Liver (tissue), 9 donors: Measurements from ENCODE around the gene SLC66A2. TPM values are rescaled to one million over a fixed set of nuclear protein-coding genes. Genes with fewer than 3 reads are reported as not detected.

Experiments used
- DNase-seq: peaks from one replicate; pipeline ENCODE4 v3.0.0-alpha.2; 2017; ENCODE audit warnings: low spot score
- H3K27ac ChIP-seq, 2 donors: one replicate each; pipeline ENCODE4 v1.7.0; 2013; ENCODE audit warnings: inconsistent platforms in 2 of 2, low read length in 2 of 2, control low read depth in 1 of 2, low read depth in 1 of 2, mild to moderate bottlenecking in 1 of 2
- H3K27me3 ChIP-seq, 4 donors: one replicate each; pipeline versions ENCODE4 v1.6.1 to v1.7.0; 2013; ENCODE audit warnings: low read length in 3 of 4, inconsistent platforms in 1 of 4, mild to moderate bottlenecking in 1 of 4, moderate library complexity in 1 of 4; ENCODE audit not compliant: control insufficient read depth in 4 of 4, insufficient read depth in 4 of 4
- H3K36me3 ChIP-seq, 4 donors: one replicate each; pipeline versions ENCODE4 v1.6.1 to v1.7.0; 2013; ENCODE audit warnings: low read length in 3 of 4, mild to moderate bottlenecking in 3 of 4, low read depth in 1 of 4, moderate library complexity in 1 of 4; ENCODE audit not compliant: control insufficient read depth in 4 of 4, insufficient read depth in 3 of 4
- H3K4me1 ChIP-seq, 4 donors: one replicate each; pipeline versions ENCODE4 v1.6.1 to v1.7.0; 2013; ENCODE audit warnings: low read length in 3 of 4, mild to moderate bottlenecking in 3 of 4, moderate library complexity in 1 of 4; ENCODE audit not compliant: control insufficient read depth in 4 of 4, insufficient read depth in 4 of 4
- H3K4me3 ChIP-seq, 3 donors: one replicate each; pipeline versions ENCODE4 v1.6.1 to v1.7.0; 2013; ENCODE audit warnings: low read length in 3 of 3, control low read depth in 1 of 3, low read depth in 1 of 3, mild to moderate bottlenecking in 1 of 3
- H3K9ac ChIP-seq, 2 donors: one replicate each; pipeline ENCODE4 v1.7.0; 2013; ENCODE audit warnings: low read length in 2 of 2, mild to moderate bottlenecking in 2 of 2, moderate library complexity in 2 of 2, control low read depth in 1 of 2, low read depth in 1 of 2
- H3K9me3 ChIP-seq, 4 donors: one replicate each; pipeline versions ENCODE4 v1.6.1 to v1.7.0; 2013; ENCODE audit warnings: low read length in 3 of 4; ENCODE audit not compliant: control insufficient read depth in 4 of 4
- ATF3 ChIP-seq: IDR thresholded peaks from 2 replicates; pipeline ENCODE4 v1.6.1; 2016; ENCODE audit warnings: antibody characterized with exemption
- EGR1 ChIP-seq, 2 donors: IDR thresholded peaks; 2 replicates each; pipeline ENCODE4 v1.6.1; 2016 to 2018; ENCODE audit warnings: antibody characterized with exemption in 2 of 2, low read depth in 2 of 2
- FOXA1 ChIP-seq: IDR thresholded peaks from 2 replicates; pipeline ENCODE4 v1.6.1; 2016; ENCODE audit warnings: antibody characterized with exemption
- FOXA2 ChIP-seq: IDR thresholded peaks from 2 replicates; pipeline ENCODE4 v1.6.1; 2016; ENCODE audit warnings: antibody characterized with exemption
- GABPA ChIP-seq, 2 donors: IDR thresholded peaks in 1 of 2; conservative IDR thresholded peaks in 1 of 2; 2 replicates each; pipeline ENCODE4 v1.6.1; 2016; ENCODE audit warnings: antibody characterized with exemption in 2 of 2, mild to moderate bottlenecking in 1 of 2, moderate library complexity in 1 of 2
- HNF4A ChIP-seq, 2 donors: conservative IDR thresholded peaks; 2 replicates each; pipeline ENCODE4 v1.6.1; 2016; ENCODE audit warnings: antibody characterized with exemption in 2 of 2, mild to moderate bottlenecking in 2 of 2
- HNF4G ChIP-seq: IDR thresholded peaks from 2 replicates; pipeline ENCODE4 v1.6.1; 2016; ENCODE audit warnings: antibody characterized with exemption
- RXRA ChIP-seq, 2 donors: IDR thresholded peaks; 2 replicates each; pipeline ENCODE4 v1.6.1; 2017 to 2018; ENCODE audit warnings: antibody characterized with exemption in 2 of 2, mild to moderate bottlenecking in 1 of 2
- SP1 ChIP-seq: IDR thresholded peaks from 2 replicates; pipeline ENCODE4 v1.6.1; 2018; ENCODE audit warnings: antibody characterized with exemption, mild to moderate bottlenecking
- TAF1 ChIP-seq: conservative IDR thresholded peaks from 2 replicates; pipeline ENCODE4 v1.6.1; 2016; ENCODE audit warnings: antibody characterized with exemption, mild to moderate bottlenecking
- YY1 ChIP-seq: IDR thresholded peaks from 2 replicates; pipeline ENCODE4 v1.6.1; 2016; ENCODE audit warnings: antibody characterized with exemption, mild to moderate bottlenecking
- ZBTB33 ChIP-seq: IDR thresholded peaks from 2 replicates; pipeline ENCODE4 v1.6.1; 2016; ENCODE audit warnings: antibody characterized with exemption
- WGBS: extraction: QIAGEN DNeasy Blood & Tissue Kit; methylation state at CpG from one replicate; pipeline ENCODE4 v1.1.7; 2013; 5-methylcytosine and 5-hydroxymethylcytosine counted together
- polyA plus RNA-seq, 2 donors: library from polyadenylated mRNA; stranded (reverse) in 1 of 2; unstranded in 1 of 2; fragments of 200-250 nt in 1 of 2; fragments of >200 nt in 1 of 2; fragmentation: Nextera tagmentation in 1 of 2; extraction: Ambion mirVana in 1 of 2; gene quantifications; one replicate each; pipeline versions ENCODE4 v1.2.1 to v1.2.3, GENCODE V29; 2013 to 2015
- total RNA-seq, 2 donors: library from RNA; depleted of rRNA; stranded (reverse); fragments of >200 nt; gene quantifications; one replicate each; pipeline ENCODE4 v1.2.3, GENCODE V29; 2014
- TF ChIP-seq, protein P1 (sequence below): fragments of 150-350 bp; IDR thresholded peaks from 2 replicates; pipeline ENCODE4 v1.5.1; 2017; ENCODE audit warnings: improper control_type of control experiment, low read depth, low read length; ENCODE audit not compliant: missing input control
- TF ChIP-seq, protein P2 (sequence below): IDR thresholded peaks from 2 replicates; pipeline ENCODE4 v1.6.1; 2016; ENCODE audit warnings: antibody characterized with exemption, mild to moderate bottlenecking
- TF ChIP-seq, protein P3 (sequence below): IDR thresholded peaks from 2 replicates; pipeline ENCODE4 v1.6.1; 2016; ENCODE audit warnings: antibody characterized with exemption
- donor health status: healthy.
- donor health status: healthy.
- donor health status: healthy.
- donor health status: healthy.
- donor health status: healthy.

SLC66A2 gene
- total and polyA plus RNA-seq, 4 donors, result 47.8 to 107 (median 67.9) TPM

DNA sequence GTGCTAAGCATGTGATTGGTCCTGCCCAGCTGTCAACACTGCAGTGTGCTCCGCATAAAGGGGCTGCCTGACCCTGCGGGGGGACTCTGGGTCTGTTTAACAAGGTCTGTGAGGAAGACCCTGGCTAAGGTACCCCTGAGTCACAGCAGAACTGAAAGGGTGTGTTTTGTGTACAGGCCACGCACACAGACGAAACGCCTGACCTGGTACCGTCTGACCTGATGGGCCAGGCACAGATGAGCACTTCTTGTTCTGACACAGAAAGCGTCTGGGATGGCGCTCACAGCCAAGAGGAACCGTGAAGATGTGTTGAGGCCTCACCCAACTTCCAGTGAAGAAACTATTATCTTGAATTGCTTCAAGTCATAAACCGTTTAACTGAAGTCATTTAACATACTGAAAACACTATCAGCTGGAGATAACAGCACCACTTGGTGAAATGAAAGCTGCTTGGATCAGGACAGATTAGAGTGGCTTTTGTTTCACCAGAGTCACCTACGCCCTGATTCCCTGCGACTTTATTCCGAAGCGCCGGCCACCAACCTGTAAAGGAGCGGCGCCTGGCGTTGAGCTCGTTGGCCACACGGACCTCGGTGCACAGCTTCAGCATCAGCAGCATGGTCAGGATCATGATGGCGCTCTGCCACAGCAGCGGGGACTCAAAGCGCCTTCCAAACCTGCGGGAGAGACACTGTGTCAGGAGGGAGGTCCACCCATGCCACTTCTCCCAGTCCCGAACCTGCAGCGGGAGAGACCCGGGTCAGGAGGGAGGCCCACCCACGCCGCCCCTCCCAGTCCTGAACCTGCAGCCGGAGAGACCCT, 8.5 kb downstream of the SLC66A2 start:
- H3K9me3 ChIP-seq, result no peaks in the 10 kb centered on the region
- H3K27ac ChIP-seq, result peak overlapping the region; percentile 3 to 47
- peaks cover 53 to 96% (median 92%) of the 10 kb centered on the region in 4 donors for H3K4me1 ChIP-seq
- TF ChIP-seq YY1, result no peak
- no peak for TF ChIP-seq TAF1
- no peak for TF ChIP-seq HNF4G
- TF ChIP-seq, protein P1, sequence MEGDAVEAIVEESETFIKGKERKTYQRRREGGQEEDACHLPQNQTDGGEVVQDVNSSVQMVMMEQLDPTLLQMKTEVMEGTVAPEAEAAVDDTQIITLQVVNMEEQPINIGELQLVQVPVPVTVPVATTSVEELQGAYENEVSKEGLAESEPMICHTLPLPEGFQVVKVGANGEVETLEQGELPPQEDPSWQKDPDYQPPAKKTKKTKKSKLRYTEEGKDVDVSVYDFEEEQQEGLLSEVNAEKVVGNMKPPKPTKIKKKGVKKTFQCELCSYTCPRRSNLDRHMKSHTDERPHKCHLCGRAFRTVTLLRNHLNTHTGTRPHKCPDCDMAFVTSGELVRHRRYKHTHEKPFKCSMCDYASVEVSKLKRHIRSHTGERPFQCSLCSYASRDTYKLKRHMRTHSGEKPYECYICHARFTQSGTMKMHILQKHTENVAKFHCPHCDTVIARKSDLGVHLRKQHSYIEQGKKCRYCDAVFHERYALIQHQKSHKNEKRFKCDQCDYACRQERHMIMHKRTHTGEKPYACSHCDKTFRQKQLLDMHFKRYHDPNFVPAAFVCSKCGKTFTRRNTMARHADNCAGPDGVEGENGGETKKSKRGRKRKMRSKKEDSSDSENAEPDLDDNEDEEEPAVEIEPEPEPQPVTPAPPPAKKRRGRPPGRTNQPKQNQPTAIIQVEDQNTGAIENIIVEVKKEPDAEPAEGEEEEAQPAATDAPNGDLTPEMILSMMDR, result no peak
- TF ChIP-seq, protein P2, sequence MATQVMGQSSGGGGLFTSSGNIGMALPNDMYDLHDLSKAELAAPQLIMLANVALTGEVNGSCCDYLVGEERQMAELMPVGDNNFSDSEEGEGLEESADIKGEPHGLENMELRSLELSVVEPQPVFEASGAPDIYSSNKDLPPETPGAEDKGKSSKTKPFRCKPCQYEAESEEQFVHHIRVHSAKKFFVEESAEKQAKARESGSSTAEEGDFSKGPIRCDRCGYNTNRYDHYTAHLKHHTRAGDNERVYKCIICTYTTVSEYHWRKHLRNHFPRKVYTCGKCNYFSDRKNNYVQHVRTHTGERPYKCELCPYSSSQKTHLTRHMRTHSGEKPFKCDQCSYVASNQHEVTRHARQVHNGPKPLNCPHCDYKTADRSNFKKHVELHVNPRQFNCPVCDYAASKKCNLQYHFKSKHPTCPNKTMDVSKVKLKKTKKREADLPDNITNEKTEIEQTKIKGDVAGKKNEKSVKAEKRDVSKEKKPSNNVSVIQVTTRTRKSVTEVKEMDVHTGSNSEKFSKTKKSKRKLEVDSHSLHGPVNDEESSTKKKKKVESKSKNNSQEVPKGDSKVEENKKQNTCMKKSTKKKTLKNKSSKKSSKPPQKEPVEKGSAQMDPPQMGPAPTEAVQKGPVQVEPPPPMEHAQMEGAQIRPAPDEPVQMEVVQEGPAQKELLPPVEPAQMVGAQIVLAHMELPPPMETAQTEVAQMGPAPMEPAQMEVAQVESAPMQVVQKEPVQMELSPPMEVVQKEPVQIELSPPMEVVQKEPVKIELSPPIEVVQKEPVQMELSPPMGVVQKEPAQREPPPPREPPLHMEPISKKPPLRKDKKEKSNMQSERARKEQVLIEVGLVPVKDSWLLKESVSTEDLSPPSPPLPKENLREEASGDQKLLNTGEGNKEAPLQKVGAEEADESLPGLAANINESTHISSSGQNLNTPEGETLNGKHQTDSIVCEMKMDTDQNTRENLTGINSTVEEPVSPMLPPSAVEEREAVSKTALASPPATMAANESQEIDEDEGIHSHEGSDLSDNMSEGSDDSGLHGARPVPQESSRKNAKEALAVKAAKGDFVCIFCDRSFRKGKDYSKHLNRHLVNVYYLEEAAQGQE, result no peak
- TF ChIP-seq ATF3, result no peak
- TF ChIP-seq EGR1 (IDR thresholded peaks at IDR 0.05; ENCODE audit: low read depth in 2 of 2), result no peak
- no peak for TF ChIP-seq HNF4A (conservative IDR thresholded peaks at IDR 0.05)
- TF ChIP-seq FOXA1, result no peak
- TF ChIP-seq ZBTB33, result no peak
- no peak for TF ChIP-seq FOXA2
- TF ChIP-seq SP1, result no peak
- TF ChIP-seq GABPA (IDR thresholded peaks at IDR 0.05 in 1 of 2, conservative IDR thresholded peaks at IDR 0.05 in 1 of 2), result no peak
- no peak for TF ChIP-seq RXRA (IDR thresholded peaks at IDR 0.05)
- TF ChIP-seq, protein P3, sequence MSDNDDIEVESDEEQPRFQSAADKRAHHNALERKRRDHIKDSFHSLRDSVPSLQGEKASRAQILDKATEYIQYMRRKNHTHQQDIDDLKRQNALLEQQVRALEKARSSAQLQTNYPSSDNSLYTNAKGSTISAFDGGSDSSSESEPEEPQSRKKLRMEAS, result no peak
- 69% methylated on average over 31 of the region's 31 CpGs for WGBS
- no peak overlapping the region for H3K4me3 ChIP-seq
- DNase-seq, result peak; percentile 36
- peaks cover 3 to 14% (median 11%) of the 10 kb centered on the region in 4 donors for H3K36me3 ChIP-seq
- peak overlapping the region in 1 of 2 donors; percentile 73 for H3K9ac ChIP-seq
- no peaks in the 10 kb centered on the region for H3K27me3 ChIP-seq
